ENCODE measurements around the gene KAZN. TPM values are rescaled to one million over a fixed set of nuclear protein-coding genes. Genes with fewer than 3 reads are reported as not detected.

The KAZN gene
- total and polyA plus RNA-seq, 12 donors = 1.1 to 6.5 (median 1.9) TPM

- ATAC-seq (no peak), DNase-seq (no peak)
- 71 to 76% methylated on average over 4 of the region's 4 CpGs for WGBS, 2 donors
- intact Hi-C loops (cut with DNase I) = no loop called here
- H3K36me3 ChIP-seq = no peaks in the 10 kb centered on the region
- no peak overlapping the region for H3K27ac ChIP-seq
- H3K4me1 ChIP-seq = no peaks in the 10 kb centered on the region
- peaks cover 0 to 42% (median 12%) of the 10 kb centered on the region in 7 donors for H3K27me3 ChIP-seq
- no peak for TF ChIP-seq CTCF (IDR thresholded peaks at IDR 0.05)
- no peak overlapping the region for H3K4me3 ChIP-seq
- H3K9me3 ChIP-seq = peaks cover 0 to 15% (median 3%) of the 10 kb centered on the region in 11 donors
These were observed 88.2 kb downstream of the KAZN start for GRCh38 chr1:14686701-14687100.

GRCh38 chr1:14687147-14687546, 88.7 kb downstream of the KAZN start:
- Histone ChIP-seq H3K9me3 (peaks cover 0 to 15% (median 3%) of the 10 kb centered on the region in 11 donors), H3K4me3 (no peak overlapping the region), H3K36me3 (no peaks in the 10 kb centered on the region), H3K4me1 (no peaks in the 10 kb centered on the region), H3K27me3 (peaks cover 0 to 42% (median 12%) of the 10 kb centered on the region in 7 donors), H3K27ac (no peak overlapping the region)
- no peak for ATAC-seq
- WGBS, 2 donors = 82 to 85% methylated on average over 4 of the region's 4 CpGs
- no peak for DNase-seq
- intact Hi-C loops (cut with DNase I) = no loop called here
- TF ChIP-seq CTCF (IDR thresholded peaks at IDR 0.05) = no peak

- 88 to 92% methylated on average over 15 of the region's 15 CpGs for WGBS, 2 donors
- intact Hi-C loops (cut with DNase I) = no loop called here
- peaks cover 0 to 40% (median 19%) of the 10 kb centered on the region in 7 donors for H3K27me3 ChIP-seq
These were observed 91.6 kb downstream of the KAZN start for GRCh38 chr1:14689996-14690615.

GRCh38 chr1:14693949-14694348, 95.5 kb downstream of the KAZN start:
- H3K4me3 ChIP-seq = no peak overlapping the region
- DNase-seq (no peak), ATAC-seq (no peak)
- intact Hi-C loops (cut with DNase I) = no loop called here
- H3K27ac ChIP-seq = no peak overlapping the region
- no peak for TF ChIP-seq CTCF (IDR thresholded peaks at IDR 0.05)
- 43 to 49% methylated on average over 7 of the region's 7 CpGs for WGBS, 2 donors
- no peaks in the 10 kb centered on the region for H3K4me1 ChIP-seq
- H3K9me3 ChIP-seq = no peaks in the 10 kb centered on the region
- peaks cover 0 to 63% (median 33%) of the 10 kb centered on the region in 7 donors for H3K27me3 ChIP-seq
- no peaks in the 10 kb centered on the region for H3K36me3 ChIP-seq

More at GRCh38 chr1:14689996-14690615, 91.6 kb downstream of the KAZN start:
- H3K27ac ChIP-seq = no peak overlapping the region
- no peaks in the 10 kb centered on the region for H3K4me1 ChIP-seq
- TF ChIP-seq CTCF (IDR thresholded peaks at IDR 0.05) = no peak
- no peak overlapping the region for H3K4me3 ChIP-seq
- H3K9me3 ChIP-seq = peaks cover 0 to 5% (median 0%) of the 10 kb centered on the region in 11 donors
- no peaks in the 10 kb centered on the region for H3K36me3 ChIP-seq
- DNase-seq = no peak
- no peak for ATAC-seq
